Duodenal mucosa (tissue), 2 donors: ENCODE measurements around the gene DPP10.

Experiments used
- H3K27ac ChIP-seq: one replicate; pipeline ENCODE4 v1.7.0; 2013; ENCODE audit warnings: low read depth, low read length
- H3K27me3 ChIP-seq, 2 donors: one replicate each; pipeline ENCODE4 v1.7.0; 2013; ENCODE audit warnings: low read length in 2 of 2, control low read depth in 1 of 2; ENCODE audit not compliant: insufficient read depth in 2 of 2, control insufficient read depth in 1 of 2
- H3K36me3 ChIP-seq, 2 donors: one replicate each; pipeline ENCODE4 v1.7.0; 2013; ENCODE audit warnings: low read length in 2 of 2, control low read depth in 1 of 2; ENCODE audit not compliant: insufficient read depth in 2 of 2, control insufficient read depth in 1 of 2
- H3K4me1 ChIP-seq, 2 donors: one replicate each; pipeline ENCODE4 v1.7.0; 2013; ENCODE audit warnings: low read length in 2 of 2, control low read depth in 1 of 2; ENCODE audit not compliant: insufficient read depth in 2 of 2, control insufficient read depth in 1 of 2
- H3K4me3 ChIP-seq, 2 donors: one replicate each; pipeline ENCODE4 v1.7.0; 2013; ENCODE audit warnings: low read length in 2 of 2, low read depth in 1 of 2
- H3K9ac ChIP-seq, 2 donors: one replicate each; pipeline ENCODE4 v1.7.0; 2013; ENCODE audit warnings: low read length in 2 of 2, low read depth in 1 of 2
- H3K9me3 ChIP-seq, 2 donors: one replicate each; pipeline ENCODE4 v1.7.0; 2013; ENCODE audit warnings: low read length in 2 of 2, control low read depth in 1 of 2; ENCODE audit not compliant: control insufficient read depth in 1 of 2

DPP10 gene

GRCh38 chr2:115219296-115219695 is 776.9 kb downstream of the DPP10 start:
- no peak overlapping the region for H3K27ac ChIP-seq
- no peaks in the 10 kb centered on the region for H3K4me1 ChIP-seq
- no peak overlapping the region for H3K4me3 ChIP-seq
- H3K36me3 ChIP-seq, result no peaks in the 10 kb centered on the region
- no peaks in the 10 kb centered on the region for H3K27me3 ChIP-seq
- H3K9me3 ChIP-seq, result no peaks in the 10 kb centered on the region
- H3K9ac ChIP-seq, result no peak overlapping the region

- H3K4me3 ChIP-seq, result no peak overlapping the region
- H3K9ac ChIP-seq, result no peak overlapping the region
- no peaks in the 10 kb centered on the region for H3K36me3 ChIP-seq
- H3K9me3 ChIP-seq, result no peaks in the 10 kb centered on the region
- no peaks in the 10 kb centered on the region for H3K27me3 ChIP-seq
- H3K27ac ChIP-seq, result no peak overlapping the region
- H3K4me1 ChIP-seq, result no peaks in the 10 kb centered on the region
Observed at GRCh38 chr2:115234186-115234585, 791.7 kb downstream of the DPP10 start.

GRCh38 chr2:115234737-115235136 is 792.3 kb downstream of the DPP10 start:
- H3K36me3 ChIP-seq, result no peaks in the 10 kb centered on the region
- no peaks in the 10 kb centered on the region for H3K27me3 ChIP-seq
- no peak overlapping the region for H3K27ac ChIP-seq
- no peaks in the 10 kb centered on the region for H3K4me1 ChIP-seq
- no peak overlapping the region for H3K9ac ChIP-seq
- no peaks in the 10 kb centered on the region for H3K9me3 ChIP-seq
- H3K4me3 ChIP-seq, result no peak overlapping the region

- Histone ChIP-seq H3K36me3 (no peaks in the 10 kb centered on the region), H3K4me1 (no peaks in the 10 kb centered on the region), H3K9me3 (no peaks in the 10 kb centered on the region), H3K27ac (no peak overlapping the region), H3K9ac (no peak overlapping the region), H3K4me3 (no peak overlapping the region), H3K27me3 (no peaks in the 10 kb centered on the region)
Observed at GRCh38 chr2:115248066-115248465, 805.6 kb downstream of the DPP10 start.

GRCh38 chr2:115277366-115277765 is 834.9 kb downstream of the DPP10 start:
- Histone ChIP-seq H3K4me1 (no peaks in the 10 kb centered on the region), H3K9ac (no peak overlapping the region), H3K9me3 (no peaks in the 10 kb centered on the region), H3K36me3 (no peaks in the 10 kb centered on the region), H3K27me3 (no peaks in the 10 kb centered on the region), H3K4me3 (no peak overlapping the region), H3K27ac (no peak overlapping the region)

- no peak overlapping the region for H3K9ac ChIP-seq
- no peaks in the 10 kb centered on the region for H3K36me3 ChIP-seq
- no peaks in the 10 kb centered on the region for H3K27me3 ChIP-seq
- no peak overlapping the region for H3K27ac ChIP-seq
- no peaks in the 10 kb centered on the region for H3K4me1 ChIP-seq
- no peaks in the 10 kb centered on the region for H3K9me3 ChIP-seq
- no peak overlapping the region for H3K4me3 ChIP-seq
Observed at GRCh38 chr2:115285416-115285815, 843.0 kb downstream of the DPP10 start.

GRCh38 chr2:115290478-115290877 is 848.0 kb downstream of the DPP10 start:
- no peaks in the 10 kb centered on the region for H3K36me3 ChIP-seq
- no peak overlapping the region for H3K9ac ChIP-seq
- no peaks in the 10 kb centered on the region for H3K9me3 ChIP-seq
- H3K4me3 ChIP-seq, result no peak overlapping the region
- H3K27ac ChIP-seq, result no peak overlapping the region
- no peaks in the 10 kb centered on the region for H3K4me1 ChIP-seq
- no peaks in the 10 kb centered on the region for H3K27me3 ChIP-seq

- Histone ChIP-seq H3K4me3 (no peak overlapping the region), H3K27ac (no peak overlapping the region), H3K36me3 (no peaks in the 10 kb centered on the region), H3K27me3 (no peaks in the 10 kb centered on the region), H3K9me3 (no peaks in the 10 kb centered on the region), H3K4me1 (no peaks in the 10 kb centered on the region), H3K9ac (no peak overlapping the region)
Observed at GRCh38 chr2:115292742-115293141, 850.3 kb downstream of the DPP10 start.

GRCh38 chr2:115294999-115295398 is 852.6 kb downstream of the DPP10 start:
- Histone ChIP-seq H3K4me1 (no peaks in the 10 kb centered on the region), H3K27ac (no peak overlapping the region), H3K27me3 (no peaks in the 10 kb centered on the region), H3K9ac (no peak overlapping the region), H3K9me3 (no peaks in the 10 kb centered on the region), H3K36me3 (no peaks in the 10 kb centered on the region), H3K4me3 (no peak overlapping the region)

- no peaks in the 10 kb centered on the region for H3K4me1 ChIP-seq
- no peak overlapping the region for H3K9ac ChIP-seq
- H3K27ac ChIP-seq, result no peak overlapping the region
- H3K9me3 ChIP-seq, result no peaks in the 10 kb centered on the region
- no peak overlapping the region for H3K4me3 ChIP-seq
- H3K27me3 ChIP-seq, result no peaks in the 10 kb centered on the region
- no peaks in the 10 kb centered on the region for H3K36me3 ChIP-seq
Observed at GRCh38 chr2:115297056-115297455, 854.6 kb downstream of the DPP10 start.

- Histone ChIP-seq H3K4me1 (no peaks in the 10 kb centered on the region), H3K9me3 (no peaks in the 10 kb centered on the region), H3K9ac (no peak overlapping the region), H3K36me3 (no peaks in the 10 kb centered on the region), H3K27me3 (no peaks in the 10 kb centered on the region), H3K27ac (no peak overlapping the region), H3K4me3 (no peak overlapping the region)
Observed at GRCh38 chr2:115299199-115299598, 856.8 kb downstream of the DPP10 start.
